HG03432 (cell line): ENCODE measurements around the gene ZNF865.

ENCODE experiments used
- ATAC-seq: cut with Tn5 transposase; IDR thresholded peaks from one replicate; pipeline ENCODE4 v1.9.1; 2021; ENCODE audit warnings: mild to moderate bottlenecking, moderate library complexity; ENCODE audit not compliant: unreplicated experiment

Gene ZNF865

GRCh38 chr19:55643887-55644176 lies 38.4 kb downstream of the ZNF865 start:
- ATAC-seq, result no peak

- no peak for ATAC-seq
Measured at GRCh38 chr19:55644191-55644833, 38.9 kb downstream of the ZNF865 start.

GRCh38 chr19:55644842-55645511 lies 39.5 kb downstream of the ZNF865 start:
- ATAC-seq, result no peak

GRCh38 chr19:55645512-55645881 lies 40.0 kb downstream of the ZNF865 start:
- ATAC-seq, result no peak

- no peak for ATAC-seq
Measured at GRCh38 chr19:55646889-55647731, 41.7 kb downstream of the ZNF865 start.

- peak; percentile 26 for ATAC-seq
Measured at GRCh38 chr19:55647732-55648584, 42.5 kb downstream of the ZNF865 start, which contains the start of gene CCDC106. Gene CCDC106, plus strand, starts transcription at chr19:55648212. Its CDS starts 835 bp downstream, at chr19:55649047.

GRCh38 chr19:55648585-55649267 lies 43.3 kb downstream of the ZNF865 start:
- no peak for ATAC-seq

GRCh38 chr19:55649268-55650125 lies 44.0 kb downstream of the ZNF865 start:
- no peak for ATAC-seq

GRCh38 chr19:55650126-55650557 lies 44.7 kb downstream of the ZNF865 start:
- no peak for ATAC-seq

GRCh38 chr19:55650602-55651230 lies 45.3 kb downstream of the ZNF865 start:
- no peak for ATAC-seq

GRCh38 chr19:55651236-55651635 lies 45.8 kb downstream of the ZNF865 start:
- no peak for ATAC-seq

- ATAC-seq, result no peak
Measured at GRCh38 chr19:55652311-55653128, 47.1 kb downstream of the ZNF865 start.

- ATAC-seq, result peak; percentile 48
Measured at GRCh38 chr19:55653651-55654322, 48.3 kb downstream of the ZNF865 start.

- ATAC-seq, result peak; percentile 54
Measured at GRCh38 chr19:55654323-55654867, 48.9 kb downstream of the ZNF865 start.

GRCh38 chr19:55654868-55655647 lies 49.6 kb downstream of the ZNF865 start, which contains the start of gene U2AF2:
Gene U2AF2, plus strand, starts transcription at chr19:55655035. Its CDS starts 70 bp downstream, at chr19:55655105.
- peak; percentile 40 for ATAC-seq

- no peak for ATAC-seq
Measured at GRCh38 chr19:55655648-55656040, 50.2 kb downstream of the ZNF865 start.
